HEK293 (cell line): ENCODE data around the gene DCAF8L1.
"Not testable (repeated sequence)": the region's sequence is repeated elsewhere in the genome, so short reads cannot be mapped to it uniquely, and the experiment has no call there.

Experiments
- CTCF ChIA-PET: fragments of 350-600 bp; formaldehyde crosslinking; extraction: SDS; loops from one replicate; lab custom pipeline; 2021; ENCODE audit warnings: antibody characterized with exemption; lab: Yijun Ruan, JAX
- POLR2A ChIA-PET: fragments of 300-600 bp; formaldehyde crosslinking; extraction: SDS; loops from one replicate; lab custom pipeline; 2020; ENCODE audit warnings: antibody characterized with exemption, inconsistent platforms; lab: Yijun Ruan, JAX
- H3K27ac ChIP-seq: fragments of 200-500 bp; sonication (Bioruptor generic); 2 replicates; pipeline ENCODE4 v1.5.1; 2014; ENCODE audit warnings: low read depth, low read length, control low read depth, inconsistent platforms; ENCODE audit errors: extremely low read depth
- H3K36me3 ChIP-seq, 2 experiments: fragments of 200-500 bp in 1 of 2; sonication (Bioruptor generic) in 1 of 2; 1 replicate in 1 of 2; 2 replicates in 1 of 2; pipeline ENCODE4 v1.5.1; 2014 to 2017; ENCODE audit warnings: inconsistent platforms in 2 of 2, low read length in 2 of 2; ENCODE audit not compliant: control insufficient read depth in 2 of 2, insufficient read depth in 1 of 2
- H3K4me1 ChIP-seq: fragments of 200-500 bp; sonication (Bioruptor generic); 2 replicates; pipeline ENCODE4 v1.5.1; 2014; ENCODE audit warnings: mild to moderate bottlenecking, low read length, inconsistent platforms; ENCODE audit not compliant: control insufficient read depth, insufficient read depth
- H3K4me3 ChIP-seq: 2 replicates; pipeline ENCODE4 v1.5.1; 2011; ENCODE audit warnings: low read depth, mild to moderate bottlenecking, control low read depth, low read length, moderate library complexity
- H3K9me3 ChIP-seq: fragments of 200-500 bp; sonication (Bioruptor generic); 2 replicates; pipeline ENCODE4 v1.5.1; 2014; ENCODE audit warnings: low read depth, low read length, inconsistent platforms; ENCODE audit not compliant: control insufficient read depth, insufficient read depth
- MEIS1 ChIP-seq: sonication (generic); formaldehyde crosslinking; IDR thresholded peaks from 2 replicates; pipeline ENCODE4 v1.8.1; 2022; ENCODE audit warnings: missing genetic modification reagents, mild to moderate bottlenecking, borderline replicate concordance
- MYNN ChIP-seq: fragments of 450-650 bp; formaldehyde crosslinking; IDR thresholded peaks from 2 replicates; pipeline ENCODE4 v1.5.1; 2016; ENCODE audit warnings: missing biosample characterization, missing genetic modification characterization, borderline replicate concordance
- SETDB1 ChIP-seq: IDR thresholded peaks from one replicate; pipeline ENCODE4 v1.6.1; 2017; ENCODE audit warnings: mild to moderate bottlenecking, low read length, moderate library complexity, mixed read lengths; ENCODE audit not compliant: insufficient read length
- ZBTB8A ChIP-seq: fragments of 450-650 bp; formaldehyde crosslinking; IDR thresholded peaks from 2 replicates; pipeline ENCODE4 v1.5.1; 2016; ENCODE audit warnings: missing biosample characterization, missing genetic modification characterization
- ZNF112 ChIP-seq: fragments of 450-650 bp; formaldehyde crosslinking; IDR thresholded peaks from 2 replicates; pipeline ENCODE4 v1.5.0; 2017; ENCODE audit warnings: missing biosample characterization, missing genetic modification characterization
- ZNF202 ChIP-seq: fragments of 450-650 bp; formaldehyde crosslinking; IDR thresholded peaks from 2 replicates; pipeline ENCODE4 v1.5.1; 2016; ENCODE audit warnings: missing biosample characterization, missing genetic modification characterization, borderline replicate concordance
- ZNF610 ChIP-seq: fragments of 450-650 bp; formaldehyde crosslinking; IDR thresholded peaks from 2 replicates; pipeline ENCODE4 v1.5.1; 2016; ENCODE audit warnings: missing biosample characterization, missing genetic modification characterization, borderline replicate concordance
- ZNF701 ChIP-seq: fragments of 450-650 bp; formaldehyde crosslinking; IDR thresholded peaks from 2 replicates; pipeline ENCODE4 v1.5.1; 2016; ENCODE audit warnings: missing biosample characterization, missing genetic modification characterization
- TF ChIP-seq, protein P1 (sequence below): fragments of 450-650 bp; formaldehyde crosslinking; IDR thresholded peaks from 2 replicates; pipeline ENCODE4 v1.5.1; 2016; ENCODE audit warnings: missing biosample characterization, missing genetic modification characterization, borderline replicate concordance
- TF ChIP-seq, protein P2 (sequence below): fragments of 450-650 bp; formaldehyde crosslinking; IDR thresholded peaks from 2 replicates; pipeline ENCODE4 v1.5.1; 2016; ENCODE audit warnings: missing biosample characterization, missing genetic modification characterization

DCAF8L1 gene

DNA sequence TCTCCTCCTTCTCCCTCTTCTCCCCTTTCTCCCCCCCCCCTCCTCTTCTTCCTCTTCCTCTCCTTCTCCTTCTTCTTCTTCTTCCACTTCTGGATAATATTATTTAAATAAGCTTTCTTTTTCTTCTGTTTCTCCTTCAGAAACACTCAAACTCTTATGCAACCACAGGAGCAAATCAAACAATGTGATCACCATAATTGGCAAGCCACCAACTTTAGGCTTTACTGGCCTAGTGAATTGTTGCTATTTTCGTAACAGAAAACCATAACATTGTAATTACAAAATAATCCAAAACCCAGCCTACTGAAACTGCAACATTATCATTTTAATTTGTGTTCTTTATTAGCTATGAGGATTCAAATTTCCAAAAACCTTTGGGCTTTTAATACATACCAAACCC lies 14.3 kb downstream of the DCAF8L1 start (continued):
- TF ChIP-seq, protein P1, sequence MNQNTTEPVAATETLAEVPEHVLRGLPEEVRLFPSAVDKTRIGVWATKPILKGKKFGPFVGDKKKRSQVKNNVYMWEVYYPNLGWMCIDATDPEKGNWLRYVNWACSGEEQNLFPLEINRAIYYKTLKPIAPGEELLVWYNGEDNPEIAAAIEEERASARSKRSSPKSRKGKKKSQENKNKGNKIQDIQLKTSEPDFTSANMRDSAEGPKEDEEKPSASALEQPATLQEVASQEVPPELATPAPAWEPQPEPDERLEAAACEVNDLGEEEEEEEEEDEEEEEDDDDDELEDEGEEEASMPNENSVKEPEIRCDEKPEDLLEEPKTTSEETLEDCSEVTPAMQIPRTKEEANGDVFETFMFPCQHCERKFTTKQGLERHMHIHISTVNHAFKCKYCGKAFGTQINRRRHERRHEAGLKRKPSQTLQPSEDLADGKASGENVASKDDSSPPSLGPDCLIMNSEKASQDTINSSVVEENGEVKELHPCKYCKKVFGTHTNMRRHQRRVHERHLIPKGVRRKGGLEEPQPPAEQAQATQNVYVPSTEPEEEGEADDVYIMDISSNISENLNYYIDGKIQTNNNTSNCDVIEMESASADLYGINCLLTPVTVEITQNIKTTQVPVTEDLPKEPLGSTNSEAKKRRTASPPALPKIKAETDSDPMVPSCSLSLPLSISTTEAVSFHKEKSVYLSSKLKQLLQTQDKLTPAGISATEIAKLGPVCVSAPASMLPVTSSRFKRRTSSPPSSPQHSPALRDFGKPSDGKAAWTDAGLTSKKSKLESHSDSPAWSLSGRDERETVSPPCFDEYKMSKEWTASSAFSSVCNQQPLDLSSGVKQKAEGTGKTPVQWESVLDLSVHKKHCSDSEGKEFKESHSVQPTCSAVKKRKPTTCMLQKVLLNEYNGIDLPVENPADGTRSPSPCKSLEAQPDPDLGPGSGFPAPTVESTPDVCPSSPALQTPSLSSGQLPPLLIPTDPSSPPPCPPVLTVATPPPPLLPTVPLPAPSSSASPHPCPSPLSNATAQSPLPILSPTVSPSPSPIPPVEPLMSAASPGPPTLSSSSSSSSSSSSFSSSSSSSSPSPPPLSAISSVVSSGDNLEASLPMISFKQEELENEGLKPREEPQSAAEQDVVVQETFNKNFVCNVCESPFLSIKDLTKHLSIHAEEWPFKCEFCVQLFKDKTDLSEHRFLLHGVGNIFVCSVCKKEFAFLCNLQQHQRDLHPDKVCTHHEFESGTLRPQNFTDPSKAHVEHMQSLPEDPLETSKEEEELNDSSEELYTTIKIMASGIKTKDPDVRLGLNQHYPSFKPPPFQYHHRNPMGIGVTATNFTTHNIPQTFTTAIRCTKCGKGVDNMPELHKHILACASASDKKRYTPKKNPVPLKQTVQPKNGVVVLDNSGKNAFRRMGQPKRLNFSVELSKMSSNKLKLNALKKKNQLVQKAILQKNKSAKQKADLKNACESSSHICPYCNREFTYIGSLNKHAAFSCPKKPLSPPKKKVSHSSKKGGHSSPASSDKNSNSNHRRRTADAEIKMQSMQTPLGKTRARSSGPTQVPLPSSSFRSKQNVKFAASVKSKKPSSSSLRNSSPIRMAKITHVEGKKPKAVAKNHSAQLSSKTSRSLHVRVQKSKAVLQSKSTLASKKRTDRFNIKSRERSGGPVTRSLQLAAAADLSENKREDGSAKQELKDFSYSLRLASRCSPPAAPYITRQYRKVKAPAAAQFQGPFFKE (tag by site-specific recombination): no peak
- TF ChIP-seq MYNN (tag by site-specific recombination): no peak
- TF ChIP-seq ZNF701 (tag by site-specific recombination): no peak
- TF ChIP-seq, all 188 proteins: peak for 0

DNA sequence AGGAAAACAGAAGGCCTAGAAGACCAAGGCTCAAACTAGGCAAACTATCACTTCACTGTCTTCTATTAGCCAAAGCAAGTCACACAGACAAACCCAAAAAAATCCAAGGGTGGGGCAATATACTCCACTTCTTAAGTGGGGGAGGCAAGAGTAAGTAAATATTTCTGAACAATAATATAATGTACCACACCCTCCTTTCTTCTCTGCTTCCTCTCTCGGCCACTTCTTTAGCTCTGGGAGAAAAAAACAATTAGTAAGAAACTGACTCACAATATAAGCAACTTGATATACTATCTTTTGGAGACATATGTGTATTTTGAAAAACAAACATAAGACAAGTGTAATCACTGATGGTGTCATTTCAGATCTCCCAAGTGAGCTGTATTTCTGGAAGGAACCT lies 14.8 kb downstream of the DCAF8L1 start:
- H3K27ac ChIP-seq: no peak overlapping the region
- TF ChIP-seq, protein P2, sequence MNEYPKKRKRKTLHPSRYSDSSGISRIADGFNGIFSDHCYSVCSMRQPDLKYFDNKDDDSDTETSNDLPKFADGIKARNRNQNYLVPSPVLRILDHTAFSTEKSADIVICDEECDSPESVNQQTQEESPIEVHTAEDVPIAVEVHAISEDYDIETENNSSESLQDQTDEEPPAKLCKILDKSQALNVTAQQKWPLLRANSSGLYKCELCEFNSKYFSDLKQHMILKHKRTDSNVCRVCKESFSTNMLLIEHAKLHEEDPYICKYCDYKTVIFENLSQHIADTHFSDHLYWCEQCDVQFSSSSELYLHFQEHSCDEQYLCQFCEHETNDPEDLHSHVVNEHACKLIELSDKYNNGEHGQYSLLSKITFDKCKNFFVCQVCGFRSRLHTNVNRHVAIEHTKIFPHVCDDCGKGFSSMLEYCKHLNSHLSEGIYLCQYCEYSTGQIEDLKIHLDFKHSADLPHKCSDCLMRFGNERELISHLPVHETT (tag by site-specific recombination): no peak
- no peak for TF ChIP-seq ZBTB8A (tag by site-specific recombination)
- no peaks in the 10 kb centered on the region for H3K36me3 ChIP-seq
- CTCF ChIA-PET: no interaction called here
- no peaks in the 10 kb centered on the region for H3K9me3 ChIP-seq
- H3K4me1 ChIP-seq: no peaks in the 10 kb centered on the region
- POLR2A ChIA-PET: no interaction called here
- H3K4me3 ChIP-seq: no peak overlapping the region

DNA sequence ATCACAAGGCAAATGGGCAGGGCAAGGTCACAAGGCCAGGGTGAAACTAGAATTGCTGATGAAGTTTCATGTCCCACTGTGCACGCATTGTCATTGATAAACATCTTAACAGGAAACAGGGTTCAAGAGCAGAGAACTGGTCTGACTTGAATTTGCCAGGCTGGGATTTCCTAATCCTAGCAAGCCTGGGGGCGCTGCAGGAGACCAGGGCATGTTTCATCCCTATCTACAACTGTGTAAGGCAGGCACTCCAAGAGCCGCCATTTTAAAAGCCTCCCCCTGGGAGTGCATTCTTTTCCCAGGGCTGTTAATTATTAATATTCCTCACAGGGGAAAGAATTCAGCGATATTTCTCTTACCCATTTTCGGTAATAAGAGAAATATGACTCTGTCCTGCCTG lies 15.9 kb downstream of the DCAF8L1 start:
- H3K4me3 ChIP-seq, H3K4me1 ChIP-seq, POLR2A ChIA-PET, H3K36me3 ChIP-seq, H3K27ac ChIP-seq, CTCF ChIA-PET, H3K9me3 ChIP-seq: not testable (repeated sequence)
- TF ChIP-seq SETDB1: peak; percentile 88

DNA sequence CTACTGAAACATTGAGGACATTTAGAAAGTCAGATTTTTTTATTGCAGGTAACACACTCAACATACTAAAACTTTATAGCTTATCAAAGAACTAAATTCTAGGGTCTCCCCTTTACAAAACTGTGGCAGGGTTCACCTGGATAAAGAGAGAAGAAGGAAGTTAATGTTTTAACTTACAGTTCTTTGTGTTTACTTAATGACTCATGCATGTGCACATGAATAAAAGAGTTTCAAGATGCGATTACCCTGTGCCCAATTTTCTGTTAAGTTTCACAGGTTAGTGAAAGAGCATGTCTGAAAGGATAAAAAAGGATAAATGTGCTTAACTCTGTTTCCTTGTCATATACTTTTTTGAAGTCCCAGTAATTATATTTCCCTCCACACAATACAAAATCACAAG lies 16.8 kb downstream of the DCAF8L1 start:
- ChIA-PET CTCF (no interaction called here), POLR2A (no interaction called here)
- no peak for TF ChIP-seq ZNF202 (tag by site-specific recombination)
- no peak for TF ChIP-seq ZNF112 (tag by site-specific recombination)
- TF ChIP-seq MEIS1 (CRISPR knock-in tag): no peak
- TF ChIP-seq ZBTB8A (tag by site-specific recombination): no peak
- TF ChIP-seq ZNF610 (tag by site-specific recombination): no peak
- no peaks in the 10 kb centered on the region for H3K9me3 ChIP-seq
- H3K4me3 ChIP-seq: no peak overlapping the region
- no peak overlapping the region for H3K27ac ChIP-seq
- H3K36me3 ChIP-seq: no peaks in the 10 kb centered on the region
- no peaks in the 10 kb centered on the region for H3K4me1 ChIP-seq
